PC-3 (cell line): ENCODE data around the gene MAP2K5.

Experiments
- EZH2phosphoT487 ChIP-seq: fragments of 300-600 bp; sonication (generic); IDR thresholded peaks from 2 replicates; pipeline ENCODE4 v1.6.1; 2018; ENCODE audit warnings: mild to moderate bottlenecking, antibody characterized with exemption, low read length, borderline replicate concordance
- TF ChIP-seq, protein P1 (sequence below): fragments of 300-600 bp; sonication (generic); conservative IDR thresholded peaks from 2 replicates; pipeline ENCODE4 v1.5.1; 2017; ENCODE audit warnings: antibody characterized with exemption, low read depth, mild to moderate bottlenecking, low read length

DNA sequence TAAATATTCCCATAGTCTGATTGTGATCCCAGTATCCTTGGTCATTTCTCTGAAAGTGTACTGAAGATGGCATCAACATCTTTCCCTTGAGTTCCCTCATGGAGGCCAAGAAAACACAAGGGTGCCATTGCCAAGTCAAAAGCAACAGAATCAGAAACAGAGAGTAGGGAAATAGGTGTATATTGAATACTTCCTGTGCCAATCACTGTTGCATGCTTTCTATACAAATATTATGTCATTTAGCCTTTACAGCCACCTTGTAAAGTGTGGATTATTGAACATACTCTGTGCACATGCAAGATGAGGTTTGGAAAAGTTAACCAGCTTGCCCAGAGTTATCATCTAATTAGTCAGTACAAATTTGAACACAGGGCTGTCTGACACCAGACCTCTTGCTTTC lies 117.9 kb downstream of the MAP2K5 start:
- TF ChIP-seq, protein P1, sequence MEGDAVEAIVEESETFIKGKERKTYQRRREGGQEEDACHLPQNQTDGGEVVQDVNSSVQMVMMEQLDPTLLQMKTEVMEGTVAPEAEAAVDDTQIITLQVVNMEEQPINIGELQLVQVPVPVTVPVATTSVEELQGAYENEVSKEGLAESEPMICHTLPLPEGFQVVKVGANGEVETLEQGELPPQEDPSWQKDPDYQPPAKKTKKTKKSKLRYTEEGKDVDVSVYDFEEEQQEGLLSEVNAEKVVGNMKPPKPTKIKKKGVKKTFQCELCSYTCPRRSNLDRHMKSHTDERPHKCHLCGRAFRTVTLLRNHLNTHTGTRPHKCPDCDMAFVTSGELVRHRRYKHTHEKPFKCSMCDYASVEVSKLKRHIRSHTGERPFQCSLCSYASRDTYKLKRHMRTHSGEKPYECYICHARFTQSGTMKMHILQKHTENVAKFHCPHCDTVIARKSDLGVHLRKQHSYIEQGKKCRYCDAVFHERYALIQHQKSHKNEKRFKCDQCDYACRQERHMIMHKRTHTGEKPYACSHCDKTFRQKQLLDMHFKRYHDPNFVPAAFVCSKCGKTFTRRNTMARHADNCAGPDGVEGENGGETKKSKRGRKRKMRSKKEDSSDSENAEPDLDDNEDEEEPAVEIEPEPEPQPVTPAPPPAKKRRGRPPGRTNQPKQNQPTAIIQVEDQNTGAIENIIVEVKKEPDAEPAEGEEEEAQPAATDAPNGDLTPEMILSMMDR, result no peak
- no peak for TF ChIP-seq EZH2phosphoT487
